GM12878 (cell line): Measurements from ENCODE around the gene DNMT1. TPM values are rescaled to one million over a fixed set of nuclear protein-coding genes. Genes with fewer than 3 reads are reported as not detected.

Experiments
- BCLAF1 ChIP-seq: fragments of 450-650 bp; IDR thresholded peaks from 2 replicates; pipeline ENCODE4 v1.6.1; 2017; ENCODE audit warnings: antibody characterized with exemption, mild to moderate bottlenecking, moderate library complexity
- CBFB ChIP-seq: IDR thresholded peaks from 2 replicates; pipeline ENCODE4 v1.6.1; 2016; ENCODE audit warnings: antibody characterized with exemption, low read depth
- CHD2 ChIP-seq: IDR thresholded peaks from 2 replicates; pipeline ENCODE4 v1.6.1; 2011; ENCODE audit warnings: low read depth, low read length, improper control_type of control experiment, borderline replicate concordance
- CREM ChIP-seq: IDR thresholded peaks from 2 replicates; pipeline ENCODE4 v1.6.1; 2014; ENCODE audit warnings: antibody characterized with exemption, low read depth
- EZH2 ChIP-seq: IDR thresholded peaks from 2 replicates; pipeline ENCODE4 v1.6.1; 2012; ENCODE audit warnings: low read depth, mild to moderate bottlenecking, control low read depth, inconsistent platforms, low read length, borderline replicate concordance; ENCODE audit not compliant: control insufficient read depth
- IKZF1 ChIP-seq: fragments of 450-650 bp; conservative IDR thresholded peaks from 2 replicates; pipeline ENCODE4 v1.6.1; 2017; ENCODE audit warnings: antibody characterized with exemption, mild to moderate bottlenecking
- MXI1 ChIP-seq: fragments of 150-350 bp; IDR thresholded peaks from 2 replicates; pipeline ENCODE4 v1.6.1; 2011; ENCODE audit warnings: low read depth, mild to moderate bottlenecking, inconsistent platforms, low read length, improper control_type of control experiment
- MYC ChIP-seq: IDR thresholded peaks from 2 replicates; pipeline ENCODE4 v1.6.1; 2011; ENCODE audit warnings: mild to moderate bottlenecking, low read length, moderate library complexity, inconsistent platforms; ENCODE audit not compliant: insufficient read depth, insufficient replicate concordance, insufficient read length, severe bottlenecking
- NBN ChIP-seq: fragments of 450-650 bp; IDR thresholded peaks from 2 replicates; pipeline ENCODE4 v1.6.1; 2016
- NR2C1 ChIP-seq: fragments of 450-650 bp; IDR thresholded peaks from 2 replicates; pipeline ENCODE4 v1.6.1; 2017; ENCODE audit warnings: antibody characterized with exemption, mild to moderate bottlenecking, moderate library complexity
- POLR2AphosphoS2 ChIP-seq: IDR thresholded peaks from 2 replicates; pipeline ENCODE4 v1.6.1; 2011; ENCODE audit warnings: low read depth, mild to moderate bottlenecking, low read length, improper control_type of control experiment, moderate library complexity
- POU2F2 ChIP-seq: IDR thresholded peaks from 3 replicates; pipeline ENCODE4 v1.6.1; 2011; ENCODE audit warnings: low read depth, mild to moderate bottlenecking, low read length, borderline replicate concordance
- PRDM15 ChIP-seq: fragments of 450-650 bp; formaldehyde crosslinking; IDR thresholded peaks from 2 replicates; pipeline ENCODE4 v1.4.0; 2020; ENCODE audit warnings: mild to moderate bottlenecking, moderate library complexity
- RAD51 ChIP-seq: fragments of 450-650 bp; IDR thresholded peaks from 2 replicates; pipeline ENCODE4 v1.6.1; 2016; ENCODE audit warnings: moderate library complexity, mild to moderate bottlenecking, inconsistent platforms
- RB1 ChIP-seq: fragments of 450-650 bp; formaldehyde crosslinking; IDR thresholded peaks from 2 replicates; pipeline ENCODE4 v1.6.1; 2017; ENCODE audit warnings: mild to moderate bottlenecking, borderline replicate concordance
- SIN3A ChIP-seq: IDR thresholded peaks from 2 replicates; pipeline ENCODE4 v1.6.1; 2012; ENCODE audit warnings: low read depth, low read length, improper control_type of control experiment
- SIX5 ChIP-seq: IDR thresholded peaks from 2 replicates; pipeline ENCODE4 v1.6.1; 2011; ENCODE audit warnings: mild to moderate bottlenecking, low read depth, low read length, moderate library complexity; ENCODE audit not compliant: severe bottlenecking
- TBL1XR1 ChIP-seq: IDR thresholded peaks from 2 replicates; pipeline ENCODE4 v1.6.1; 2012; ENCODE audit warnings: low read depth, low read length, improper control_type of control experiment
- ZNF687 ChIP-seq: fragments of 450-650 bp; IDR thresholded peaks from 2 replicates; pipeline ENCODE4 v1.6.1; 2017; ENCODE audit warnings: mild to moderate bottlenecking, moderate library complexity
- polyA plus RNA-seq, 11 experiments: library from polyadenylated mRNA; depleted of rRNA in 4 of 11; unstranded in 6 of 11; stranded (reverse) in 5 of 11; fragments of >200 nt; fragmentation: Nextera tagmentation in 4 of 11; fragmentation: Illumina TruSeq in 1 of 11; extraction: Ambion mirVana in 4 of 11; extraction: Trizol in 1 of 11; gene quantifications; 1 replicate in 1 of 11; 2 replicates in 10 of 11; pipeline versions ENCODE4 v1.2.1 to v1.2.3, GENCODE V29; 2011 to 2016; ENCODE audit warnings: inconsistent platforms in 2 of 11, missing spikeins in 2 of 11, low read depth in 1 of 11
- total RNA-seq, 4 experiments: library from RNA; depleted of rRNA in 3 of 4; stranded (reverse); fragments of >200 nt in 3 of 4; fragmentation: Illumina TruSeq in 1 of 4; extraction: Trizol in 1 of 4; gene quantifications; 2 replicates each; pipeline versions ENCODE4 v1.2.1 to v1.2.3, GENCODE V29; 2013 to 2021

The DNMT1 gene
- total and polyA plus RNA-seq, 10 of the 15 experiments (the other 5 are each of a cell fraction or from before 2014, with no cell fraction given) = 70.0 to 290 (median 133) TPM

GRCh38 chr19:10194500-10195198 is at the start of gene DNMT1 (continued):
- TF ChIP-seq BCLAF1 (peak; percentile 93), SIX5 (peak; percentile 66), POU2F2 (peak; percentile 42; the same call in 1 of the 3 replicates), POLR2AphosphoS2 (0 out of 2 replicates have a peak, but pooled peaks have one; percentile 46), SIN3A (no peak; the same call in none of the 2 replicates), ZNF687 (peak; percentile 55; the same call in 1 of the 2 replicates), CBFB (peak; percentile 40; the same call in 1 of the 2 replicates), CHD2 (peak; percentile 31; the same call in 1 of the 2 replicates), TBL1XR1 (no peak), CREM (peak; percentile 61), MXI1 (peak; percentile 49; the same call in 1 of the 2 replicates), RAD51 (no peak), PRDM15 (no peak), EZH2 (no peak), RB1 (peak; percentile 100; the same call in 1 of the 2 replicates), NR2C1 (no peak), IKZF1 (peak; percentile 74), NBN (peak; percentile 51; the same call in 1 of the 2 replicates), MYC (peak; percentile 31)
